H1 (cell line): Measurements from ENCODE around the gene TPP1. TPM values are rescaled to one million over a fixed set of nuclear protein-coding genes. Genes with fewer than 3 reads are reported as not detected.

Experiments
- SAP30 ChIP-seq: fragments of 300-600 bp; sonication (generic); IDR thresholded peaks from 2 replicates; pipeline ENCODE4 v1.7.1; 2012; ENCODE audit warnings: low read length, moderate library complexity, mild to moderate bottlenecking, inconsistent platforms; ENCODE audit not compliant: insufficient read depth, insufficient replicate concordance
- TBP ChIP-seq: IDR thresholded peaks from 2 replicates; pipeline ENCODE4 v1.6.1; 2011; ENCODE audit warnings: low read depth, low read length, improper control_type of control experiment
- polyA plus RNA-seq, 7 experiments: library from polyadenylated mRNA; depleted of rRNA in 3 of 7; stranded (reverse) in 5 of 7; unstranded in 2 of 7; fragments of >200 nt in 5 of 7; fragments of 200-250 nt in 2 of 7; gene quantifications; 1 replicate in 5 of 7; 2 replicates in 1 of 7; 4 replicates in 1 of 7; pipeline versions ENCODE4 v1.2.1 to v1.2.3, GENCODE V29; 2011 to 2013; ENCODE audit warnings: missing spikeins in 2 of 7, mixed read lengths in 2 of 7
- total RNA-seq: library from RNA; stranded (reverse); fragmentation: NEBNext Ultra II Directional; extraction: Animal tissue kit (Norgen Biotek cat#: 25700); gene quantifications from 2 replicates; pipeline ENCODE4 v1.2.1, GENCODE V29; 2021

Gene TPP1
- total and polyA plus RNA-seq, 2 of the 8 experiments (the other 6 are each of a cell fraction or from before 2014, with no cell fraction given), result 36.1 to 77.5 TPM

DNA sequence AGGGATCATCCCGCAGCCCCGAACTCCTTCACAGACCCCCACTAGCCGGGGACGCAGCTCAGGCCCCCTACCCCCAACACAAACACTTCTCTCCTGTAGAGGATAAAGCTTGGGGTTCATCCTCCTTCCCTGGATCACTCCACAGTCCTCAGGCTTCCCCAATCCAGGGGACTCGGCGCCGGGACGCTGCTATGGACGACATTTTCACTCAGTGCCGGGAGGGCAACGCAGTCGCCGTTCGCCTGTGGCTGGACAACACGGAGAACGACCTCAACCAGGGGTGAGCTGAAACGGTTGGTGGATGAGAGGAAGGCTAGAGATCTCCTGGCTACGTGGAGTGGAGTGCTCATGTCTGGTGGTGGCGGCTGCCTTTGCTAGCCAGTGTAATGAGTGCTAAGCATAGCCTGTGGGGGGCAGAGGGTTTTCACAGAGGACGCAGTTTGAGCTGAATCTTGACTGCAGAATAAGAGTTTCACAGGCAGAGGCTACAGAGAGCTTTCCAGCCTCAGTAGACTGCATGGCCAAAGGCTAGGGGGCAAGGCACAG lies 15.1 kb downstream of the TPP1 start (continued):
- TF ChIP-seq SAP30 (peak; percentile 84), TBP (peak; percentile 46; the same call in 1 of the 2 replicates)
